Medulla oblongata (tissue), 1 donor: ENCODE data around the gene CCDC102A.

Experiments
- DNase-seq: peaks from one replicate; pipeline ENCODE4 v3.0.0-alpha.2; 2015; ENCODE audit errors: extremely low spot score

CCDC102A gene

DNA sequence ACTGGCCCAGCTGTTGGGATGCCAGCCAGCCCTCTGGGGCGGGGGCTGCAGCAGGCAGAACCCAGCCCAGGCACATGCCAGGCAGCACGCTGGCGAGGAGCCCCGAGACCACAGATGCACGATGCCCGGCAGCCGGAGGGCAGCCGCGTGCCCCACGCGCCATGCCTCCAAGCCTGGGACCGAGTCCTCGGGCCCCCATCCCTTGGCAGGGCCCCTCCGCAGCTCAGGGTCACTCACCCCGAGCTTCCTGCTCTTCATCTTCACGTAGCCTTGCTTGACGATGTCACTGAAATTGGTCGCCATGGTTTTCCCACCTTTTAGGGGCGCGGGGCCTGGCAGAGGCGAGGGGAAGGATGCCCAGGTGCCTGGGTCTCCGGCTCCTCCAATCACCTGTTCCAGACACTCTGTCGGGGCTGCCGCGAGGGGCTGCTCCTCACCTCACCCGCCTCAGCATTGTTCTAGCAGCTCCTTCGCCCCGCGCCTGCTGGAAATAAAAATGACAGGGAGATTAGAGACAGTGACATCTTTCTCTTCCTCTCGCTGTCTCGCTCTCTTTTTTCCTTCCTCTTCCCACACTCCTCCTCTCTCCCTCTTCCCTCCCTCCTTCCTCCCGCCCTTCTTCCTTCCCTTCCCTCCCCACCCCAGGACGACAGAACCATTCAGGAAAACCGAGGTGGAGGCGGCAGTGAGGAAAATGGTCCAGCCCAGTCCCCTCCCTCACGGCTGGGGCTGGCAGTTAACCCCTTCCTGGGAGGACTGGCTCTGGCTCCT, 57.0 kb downstream of the CCDC102A start:
- peak; percentile 30 for DNase-seq

DNA sequence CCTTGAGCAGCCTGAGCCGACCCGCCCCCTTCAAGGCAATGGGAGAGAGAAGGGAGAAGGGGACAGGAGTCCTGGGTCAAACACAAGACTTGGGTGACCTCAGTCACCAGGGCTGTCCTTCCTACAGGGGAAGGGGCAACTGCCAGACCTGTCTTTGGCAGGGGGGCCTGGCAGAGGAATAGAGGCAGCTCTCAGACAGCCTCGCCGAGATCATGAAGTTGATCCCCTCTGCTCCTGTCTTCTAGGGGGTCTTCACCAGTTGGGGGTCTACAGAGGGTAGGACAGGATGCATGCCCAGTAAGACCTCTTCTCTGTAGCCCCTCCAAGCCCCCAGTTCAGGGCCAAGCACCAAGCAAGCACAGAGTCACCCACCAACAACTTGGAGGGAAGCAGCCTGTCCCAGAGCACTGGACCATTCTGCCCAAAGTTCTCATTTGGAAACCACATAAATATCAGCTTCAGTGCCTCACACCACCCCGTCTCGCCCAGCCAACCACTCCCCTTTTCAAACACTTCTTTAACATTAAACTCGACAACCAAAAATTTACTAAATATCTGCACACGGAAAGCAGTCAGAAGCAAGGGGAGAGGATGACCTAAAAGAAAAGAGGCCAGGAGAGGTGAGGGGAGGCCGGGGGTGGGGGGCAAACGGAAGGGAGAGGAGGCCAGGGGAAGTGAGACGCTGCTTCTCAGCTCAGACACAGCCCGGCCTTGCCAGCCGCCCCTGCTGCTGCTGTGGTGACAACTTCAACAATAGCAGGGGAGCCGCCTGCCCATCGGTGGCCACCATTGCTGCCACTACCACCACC, 57.8 kb downstream of the CCDC102A start:
- DNase-seq, result no peak

DNA sequence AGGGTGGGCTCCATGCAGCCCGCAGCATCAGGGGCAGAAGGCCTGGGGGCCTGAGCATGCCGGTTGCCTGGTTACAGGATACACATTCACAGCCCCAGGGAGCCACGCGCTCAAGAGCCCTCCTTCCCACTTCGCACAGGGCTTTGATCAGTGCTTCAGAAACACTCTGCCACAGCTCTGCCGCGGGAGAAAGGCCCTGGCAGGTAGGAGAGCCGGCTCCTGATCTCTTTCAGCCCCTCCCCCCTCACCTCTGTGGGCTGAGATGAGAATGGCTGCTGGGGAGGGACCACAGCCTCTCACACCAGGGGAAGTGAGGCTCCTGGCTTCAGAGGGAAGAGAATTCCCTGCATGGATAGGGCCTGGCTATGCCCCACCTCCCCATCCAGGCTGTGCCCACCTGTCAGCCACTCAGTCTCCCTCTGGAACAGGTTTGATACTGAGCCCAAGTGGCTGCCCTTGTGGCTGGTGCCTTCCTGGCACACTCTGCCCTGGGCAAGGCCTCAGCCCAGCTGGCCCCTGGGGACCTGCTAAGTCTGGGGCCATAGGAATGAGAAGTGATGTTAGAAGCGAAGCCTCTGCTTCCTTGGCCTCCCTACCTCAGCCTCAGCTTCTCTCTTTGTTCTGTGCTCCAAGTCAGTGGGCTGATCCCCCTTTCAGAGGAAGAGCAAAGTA, 58.7 kb downstream of the CCDC102A start:
- DNase-seq, result no peak

DNA sequence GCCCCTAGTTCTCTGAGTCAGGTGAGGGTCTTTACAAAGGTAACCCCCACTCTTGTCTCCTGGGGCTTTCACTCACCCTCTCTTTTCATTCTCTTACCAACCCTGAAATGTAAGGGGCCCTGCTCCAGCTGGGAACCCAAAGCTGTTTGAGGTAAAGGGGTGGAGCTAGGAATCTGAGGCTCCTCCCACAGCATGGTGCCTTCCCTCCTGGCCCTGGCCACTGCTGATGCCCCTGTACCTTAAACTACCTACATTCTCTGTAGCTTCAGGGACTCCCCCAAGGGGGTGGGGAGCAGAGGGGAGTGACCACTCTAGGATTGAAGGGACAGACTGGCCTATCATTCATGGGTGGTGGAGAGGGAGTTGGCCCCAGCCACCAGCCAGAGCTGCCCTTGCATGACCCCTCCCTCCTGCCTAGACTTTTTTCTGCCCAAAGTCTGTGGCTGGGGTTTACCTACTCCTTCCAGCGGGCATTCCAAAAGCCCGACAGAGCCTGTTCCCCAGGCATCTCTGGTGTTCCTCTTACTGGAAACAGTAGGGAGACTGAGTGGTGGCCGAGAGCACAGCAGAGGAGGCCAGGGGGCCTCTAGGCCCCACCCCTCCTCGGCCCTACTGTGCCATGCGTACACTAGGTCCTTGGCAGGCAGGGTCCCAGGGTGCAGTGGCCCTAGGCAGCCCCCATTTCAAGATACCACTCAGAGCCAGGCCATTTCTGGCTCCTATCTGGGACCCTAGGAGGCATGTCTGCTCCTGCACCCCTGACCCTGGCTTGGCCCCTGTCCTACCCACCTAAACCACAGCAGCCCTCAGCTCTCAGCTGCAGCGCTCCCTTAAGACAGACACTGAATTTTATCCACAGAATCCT, 59.6 kb downstream of the CCDC102A start:
- DNase-seq, result no peak

DNA sequence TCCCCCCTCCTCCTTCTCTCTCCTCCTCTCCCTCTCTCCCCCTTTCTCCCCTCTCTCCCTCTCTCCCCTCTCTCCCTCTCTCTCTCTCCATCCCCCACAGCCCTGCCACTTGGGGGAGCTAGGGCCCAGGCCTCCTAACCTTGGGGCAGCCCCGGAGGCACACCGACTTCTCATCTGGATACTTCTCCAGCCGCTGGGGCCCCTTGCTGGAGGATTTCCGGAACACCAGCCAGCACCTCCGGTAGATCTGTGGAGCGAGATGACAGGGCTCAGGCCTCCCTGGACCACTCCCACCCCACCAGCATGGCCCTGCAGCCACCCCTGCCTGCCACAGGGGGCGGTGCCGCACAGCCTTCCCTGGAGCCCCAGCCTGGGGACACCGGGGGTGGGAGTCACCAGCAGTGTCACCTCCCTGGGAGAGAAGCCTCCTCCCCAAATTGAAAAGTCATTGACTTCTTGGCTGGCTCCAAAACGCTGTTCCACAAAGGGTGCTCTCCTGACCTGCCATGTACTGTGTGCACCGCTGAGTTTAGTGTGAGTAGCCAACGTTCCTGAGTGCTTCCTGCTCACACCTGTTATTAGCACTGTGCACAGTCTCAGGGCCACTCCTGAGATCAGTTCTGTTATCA, 60.5 kb downstream of the CCDC102A start:
- DNase-seq, result no peak

DNA sequence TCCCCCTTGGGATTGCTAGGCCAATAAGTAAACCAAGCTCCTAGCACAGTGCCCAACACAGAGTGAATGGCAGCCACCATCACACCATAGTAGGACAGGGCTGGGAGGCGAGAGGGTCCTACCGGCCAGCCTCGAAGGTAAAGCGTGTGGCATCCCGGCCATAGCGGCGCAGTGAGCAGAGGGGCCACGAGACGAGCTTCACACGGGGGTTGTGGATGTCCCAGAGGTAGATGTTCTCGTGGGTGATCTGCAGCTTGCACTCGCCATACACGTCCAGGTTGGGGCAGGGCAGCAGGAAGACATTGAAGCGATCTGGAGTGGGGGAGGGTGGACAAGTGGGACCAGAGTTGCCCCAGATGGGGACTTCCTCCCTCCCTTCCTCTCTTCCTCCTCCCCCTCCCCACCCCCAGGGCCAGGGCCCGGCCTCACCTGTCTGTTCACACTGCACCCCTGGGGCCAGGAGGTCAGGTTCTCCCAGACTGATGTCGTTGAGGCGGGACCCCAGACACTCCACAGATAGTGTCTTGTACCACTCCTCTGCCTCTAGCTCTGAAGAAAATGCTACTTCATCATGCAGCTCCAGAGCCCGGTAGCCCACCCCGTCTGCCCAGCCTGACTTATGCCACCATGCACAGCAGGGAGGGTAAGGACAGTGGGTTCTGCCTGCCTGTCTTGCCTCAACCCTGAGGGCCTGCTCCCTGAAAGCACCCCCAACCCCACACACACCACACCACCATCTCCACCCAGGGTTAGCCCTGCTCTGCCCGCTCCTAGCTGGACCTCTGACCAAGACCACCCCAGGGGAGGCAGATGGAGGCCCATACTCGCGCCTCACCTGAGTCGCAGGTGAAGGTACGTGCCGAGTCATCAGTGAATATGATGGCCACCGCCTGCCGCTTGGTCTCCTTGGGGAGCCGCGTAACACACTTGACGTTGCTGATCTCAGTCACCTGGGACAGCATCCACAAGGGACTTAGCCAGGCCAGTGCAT, 61.4 kb downstream of the CCDC102A start:
- no peak for DNase-seq

DNA sequence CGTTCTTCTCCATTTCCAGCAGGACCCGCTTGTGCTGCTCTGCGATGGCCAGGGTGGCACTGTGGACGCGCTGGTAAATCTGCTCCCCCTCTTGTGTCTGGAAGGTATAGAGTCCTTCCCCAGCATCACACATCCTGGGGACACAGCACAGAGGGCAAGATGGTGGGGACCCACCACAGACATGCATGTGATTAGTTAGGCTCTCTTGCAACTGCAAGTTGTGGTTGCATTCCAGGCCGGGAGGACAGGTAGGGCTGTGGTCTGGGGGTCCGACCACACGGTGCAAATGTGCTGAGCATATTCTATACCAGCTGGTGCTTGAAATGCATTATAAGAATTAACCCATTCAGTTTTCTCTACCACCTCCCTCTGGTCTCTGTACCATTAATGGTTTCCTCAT, 62.5 kb downstream of the CCDC102A start:
- no peak for DNase-seq

DNA sequence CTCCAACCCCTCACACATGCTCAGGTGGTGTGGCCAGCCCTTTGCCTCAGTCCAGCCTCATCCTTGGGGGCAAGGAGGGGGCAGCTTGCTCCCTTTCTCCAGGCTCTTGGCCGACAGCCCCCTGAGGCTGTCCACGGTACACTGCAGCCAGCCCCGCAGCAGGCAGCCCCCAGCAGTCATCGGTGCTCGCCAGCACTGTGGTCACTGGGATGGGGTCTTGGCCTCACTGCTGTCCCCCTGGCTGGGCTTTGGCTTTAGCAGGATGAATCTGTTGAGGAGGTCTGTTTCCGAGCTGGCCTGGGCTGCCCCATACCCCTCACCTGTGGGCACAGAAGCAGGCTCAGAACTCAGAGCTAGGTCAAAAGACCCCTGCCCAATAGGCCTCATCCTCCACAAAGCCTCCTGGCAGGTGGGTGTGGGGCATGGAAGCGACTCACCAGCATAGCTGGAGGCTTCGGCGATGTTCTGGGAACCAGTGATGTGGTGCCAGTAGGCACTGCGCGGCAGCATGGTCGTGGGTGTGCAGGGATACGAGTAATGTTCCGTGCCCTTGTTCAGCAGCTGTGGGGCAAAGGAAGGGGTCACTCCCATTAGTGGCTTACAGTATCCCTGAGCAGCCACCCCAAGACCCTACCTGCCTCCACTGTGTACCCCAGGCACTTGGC, 63.1 kb downstream of the CCDC102A start:
- DNase-seq, result no peak

DNA sequence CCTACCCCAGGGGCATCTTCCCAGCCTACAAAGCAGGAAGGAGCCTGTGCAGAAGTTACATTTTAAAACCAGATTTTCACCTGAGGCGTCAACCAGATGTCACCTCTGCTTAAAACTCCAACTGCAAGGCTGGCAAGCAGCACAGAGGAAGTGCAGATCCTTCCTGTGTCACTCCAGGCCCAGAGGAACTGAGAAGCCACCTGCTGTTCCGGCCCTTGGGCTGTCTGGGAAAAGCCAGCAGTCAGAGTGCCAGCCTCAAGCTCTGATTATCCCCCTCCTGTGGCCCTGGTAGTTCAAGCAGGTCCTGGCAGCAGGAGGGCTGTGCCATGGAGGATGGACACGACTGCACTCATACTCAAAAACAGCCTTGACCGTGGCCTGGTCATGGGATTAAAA, 63.7 kb downstream of the CCDC102A start:
- DNase-seq, result no peak

DNA sequence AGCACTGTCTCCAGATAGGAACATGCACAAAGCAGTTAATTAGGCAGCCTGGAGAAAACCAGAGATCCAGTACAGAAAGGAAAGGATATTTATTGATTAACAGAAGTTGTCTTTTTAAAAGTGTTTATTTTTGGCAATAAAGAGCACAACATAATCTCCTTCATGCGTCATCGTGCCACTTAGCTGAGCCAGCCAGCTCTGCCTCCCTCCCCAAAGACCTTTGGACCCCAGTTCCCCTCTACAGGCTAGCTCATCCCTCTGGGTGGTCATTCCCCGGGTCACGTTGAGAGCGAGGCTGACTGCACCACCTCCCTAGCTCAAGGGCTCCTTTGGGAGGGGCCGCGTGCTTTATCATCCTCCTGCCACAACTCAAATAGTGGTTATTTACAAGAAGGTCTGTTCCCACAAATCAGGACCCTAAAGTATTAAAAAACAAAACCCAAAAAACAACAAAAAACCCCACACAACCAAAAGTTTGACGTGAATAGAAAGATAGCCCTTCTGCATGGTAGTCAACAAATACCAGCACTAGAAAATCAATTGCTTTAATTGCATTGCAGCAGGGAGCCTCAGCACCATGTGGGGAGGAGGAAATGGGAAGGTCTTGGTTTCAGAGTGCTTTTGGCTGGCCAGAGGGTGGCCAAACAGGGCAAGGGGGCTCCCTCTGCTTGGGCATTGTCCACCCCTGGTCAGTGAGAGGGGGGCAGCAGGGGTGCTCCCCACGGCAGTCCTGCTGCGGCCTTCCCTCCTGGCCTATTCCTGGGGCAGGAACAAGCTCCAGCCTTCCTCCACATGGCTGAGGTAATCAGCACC, 64.3 kb downstream of the CCDC102A start:
- DNase-seq, result no peak

DNA sequence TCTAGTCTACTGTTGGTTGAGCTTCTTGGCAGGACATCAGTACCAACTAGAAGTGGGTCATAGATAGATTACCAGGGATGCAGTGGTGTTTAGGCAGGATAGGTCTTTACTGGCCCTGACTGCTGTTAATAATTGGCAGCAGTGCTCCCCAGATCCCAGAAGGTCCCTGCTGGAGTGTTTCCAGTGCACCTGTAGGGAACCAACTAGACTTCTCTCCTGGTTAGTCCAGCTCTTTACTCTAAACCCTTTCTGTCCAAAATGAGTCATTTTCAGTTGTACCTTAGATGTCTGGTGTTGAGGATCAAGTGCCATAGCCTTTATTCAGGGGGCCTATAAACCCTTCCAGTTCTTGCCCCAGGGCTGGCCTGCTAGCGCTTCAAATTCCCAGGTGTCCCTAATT, 65.2 kb downstream of the CCDC102A start:
- no peak for DNase-seq

DNA sequence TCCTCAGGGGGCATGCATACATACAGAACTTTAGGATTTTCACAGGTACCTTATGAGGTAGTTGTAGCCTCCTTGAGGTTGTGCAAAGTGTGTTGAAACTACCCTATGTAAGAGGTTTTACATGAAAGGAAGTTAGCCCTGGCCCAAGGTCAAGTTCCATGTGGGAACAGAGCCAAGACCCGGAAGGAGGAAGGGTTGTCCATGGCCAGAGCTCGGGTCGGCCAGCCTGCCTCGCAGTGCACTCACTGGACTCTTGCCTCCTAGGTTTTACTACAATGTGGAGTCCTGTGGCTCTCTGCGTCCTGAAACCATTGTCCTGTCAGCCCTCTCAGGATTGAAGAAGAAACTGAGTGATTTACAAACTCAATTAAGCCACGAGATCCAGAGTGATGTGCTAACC, 65.7 kb downstream of the CCDC102A start:
- DNase-seq, result peak; percentile 24

DNA sequence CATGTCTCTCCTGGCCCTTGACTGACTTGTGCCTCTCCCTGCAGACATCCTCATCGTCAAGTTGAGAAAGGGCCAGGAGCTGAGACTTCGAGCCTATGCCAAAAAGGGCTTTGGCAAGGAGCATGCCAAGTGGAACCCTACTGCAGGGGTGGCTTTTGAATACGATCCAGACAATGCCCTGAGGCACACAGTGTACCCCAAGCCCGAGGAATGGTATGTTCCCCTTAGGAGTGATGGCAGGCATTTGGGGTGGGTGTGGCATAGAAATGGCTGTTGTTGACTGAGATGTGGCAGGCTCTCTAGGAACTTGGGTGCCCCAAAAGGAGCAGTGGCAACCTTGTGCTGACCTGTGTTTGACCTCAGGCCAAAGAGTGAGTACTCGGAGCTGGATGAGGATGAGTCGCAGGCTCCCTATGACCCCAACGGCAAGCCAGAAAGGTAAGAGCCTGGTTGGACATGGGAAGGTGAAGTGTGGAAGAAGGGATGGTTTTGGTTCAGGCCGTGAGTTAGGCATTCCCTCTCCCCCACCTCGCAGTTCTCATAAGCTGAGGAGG, 66.4 kb downstream of the CCDC102A start:
- no peak for DNase-seq

DNA sequence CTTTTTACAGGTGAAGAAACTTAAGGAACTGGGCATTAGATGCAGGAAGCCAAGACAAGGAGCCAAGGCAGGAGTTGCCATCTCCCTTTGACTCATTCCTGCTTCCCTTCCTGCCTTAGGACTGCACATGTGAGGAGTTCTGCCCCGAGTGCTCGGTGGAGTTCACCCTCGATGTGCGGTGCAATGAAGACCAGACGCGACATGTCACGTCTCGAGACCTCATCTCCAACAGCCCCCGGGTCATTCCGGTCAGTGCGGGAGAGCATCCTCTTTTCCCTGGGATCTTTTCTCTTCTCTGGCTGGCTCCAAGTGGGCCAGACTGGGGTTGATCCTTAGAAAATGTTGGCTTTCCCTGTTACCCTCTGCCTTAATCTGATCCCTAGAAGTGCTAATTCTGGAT, 67.3 kb downstream of the CCDC102A start:
- no peak for DNase-seq

DNA sequence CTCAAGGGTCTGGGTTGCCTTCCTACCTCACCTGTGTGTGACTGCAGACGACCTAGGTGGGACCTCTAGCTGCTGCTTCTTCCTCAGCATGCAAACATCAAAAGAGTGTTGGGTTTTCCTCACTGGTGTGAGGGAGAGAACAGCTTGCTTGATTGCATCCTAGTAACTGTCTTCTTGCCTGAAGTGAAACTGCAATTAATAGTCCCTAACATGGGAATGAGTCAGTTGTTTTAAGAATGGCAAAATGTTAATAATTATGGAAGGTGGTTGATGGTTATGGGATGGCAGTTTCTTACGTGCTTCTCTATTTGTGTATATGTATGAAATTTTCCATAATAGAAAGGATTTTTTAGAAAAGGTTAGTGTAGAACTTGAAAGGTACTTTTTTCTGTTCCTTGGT, 68.0 kb downstream of the CCDC102A start:
- no peak for DNase-seq

DNA sequence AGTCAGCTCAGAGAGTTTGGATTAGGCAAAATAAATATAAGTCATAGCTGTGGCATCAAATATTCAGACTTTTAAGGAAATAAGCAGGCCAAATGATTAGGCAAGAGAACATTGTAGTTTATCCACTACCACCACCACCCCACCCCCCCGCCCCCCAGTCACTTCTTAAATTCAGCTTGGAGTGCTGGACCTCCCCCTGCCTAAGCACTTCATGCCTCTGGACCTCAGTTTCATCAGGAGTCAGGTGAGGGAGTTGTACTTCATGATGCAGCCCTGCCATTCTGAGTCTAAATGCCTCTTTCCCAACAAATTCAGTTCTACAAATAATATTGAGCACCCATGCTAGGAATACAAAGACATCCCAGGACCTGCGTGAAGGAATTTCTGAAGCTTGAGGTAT, 71.8 kb downstream of the CCDC102A start:
- no peak for DNase-seq

DNA sequence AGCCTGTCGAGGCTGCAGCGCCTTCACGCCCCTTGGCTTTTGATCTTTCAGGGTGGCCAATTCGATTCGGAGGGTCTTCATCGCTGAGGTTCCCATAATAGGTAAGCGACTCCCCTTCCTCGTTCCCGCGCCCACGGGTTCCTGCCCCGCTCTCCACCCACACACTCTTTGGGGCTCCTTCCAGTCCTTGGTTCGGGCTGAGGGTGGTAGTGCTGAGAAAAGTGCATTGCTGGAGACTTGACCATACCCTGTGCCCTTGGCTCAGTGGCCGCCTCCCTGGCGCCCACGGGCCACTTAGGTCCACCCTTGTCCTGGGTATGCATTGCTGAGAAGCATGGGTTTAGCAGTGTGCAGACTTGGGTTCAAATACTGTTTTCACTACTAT, 73.4 kb downstream of the CCDC102A start:
- DNase-seq, result no peak
